Measurements from ENCODE around the gene RUNX1. TPM values are rescaled to one million over a fixed set of nuclear protein-coding genes. Genes with fewer than 3 reads are reported as not detected.

Gene RUNX1
- total and polyA plus RNA-seq, 2 donors (not counting 3 experiments of a cell fraction or from before 2014, with no cell fraction given): 4.6 to 17.9 TPM

DNA sequence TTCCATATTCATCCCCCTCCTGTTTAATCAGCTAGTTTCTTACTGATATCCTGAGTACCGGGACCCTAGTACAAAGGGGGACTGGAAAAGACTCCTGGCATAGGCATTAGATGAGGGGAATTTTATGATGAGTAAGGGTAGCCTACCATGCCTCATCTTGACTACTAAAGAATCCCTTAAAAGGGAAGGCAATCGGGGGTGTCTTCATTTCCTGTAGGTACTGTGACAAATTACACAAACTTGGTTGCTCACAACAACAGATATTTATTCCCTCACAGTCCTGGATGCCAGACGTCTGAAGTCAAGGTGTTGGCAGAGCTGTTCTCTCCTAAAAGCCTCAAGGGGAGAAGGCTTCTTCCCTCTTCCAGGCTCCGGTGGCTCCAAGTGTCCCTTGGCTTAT, 28.9 kb upstream of the RUNX1 start:
- Histone ChIP-seq H3K79me2 (ENCODE audit: control insufficient read depth, insufficient read depth, low read length) (no peaks in the 10 kb centered on the region), H3K27ac (ENCODE audit: insufficient read depth, low read depth, low read length) (no peak overlapping the region), H3K9me3 (replicated peaks; ENCODE audit: control insufficient read depth, insufficient read depth, low read length) (no peaks in the 10 kb centered on the region), H3K9ac (replicated peaks; ENCODE audit: extremely low read depth, insufficient read depth, low read length) (no peak overlapping the region), H3K9me1 (replicated peaks; ENCODE audit: control insufficient read depth, extremely low read depth, insufficient read depth, low read length) (no peaks in the 10 kb centered on the region), H2AFZ (ENCODE audit: low read depth, low read length) (no peak overlapping the region), H3K4me2 (ENCODE audit: insufficient read depth, low read length) (no peak overlapping the region), H3K4me1 (ENCODE audit: control insufficient read depth, extremely low read depth, insufficient read depth, low read length) (peaks cover 10% of the 10 kb centered on the region), H3K36me3 (ENCODE audit: control insufficient read depth in 2 of 2, extremely low read depth in 1 of 2, insufficient read depth in 2 of 2, low read length in 2 of 2) (no peaks in the 10 kb centered on the region), H3K4me3 (replicated peaks in 1 of 3; ENCODE audit: insufficient read depth in 1 of 3, low read depth in 1 of 3, low read length in 3 of 3) (no peak overlapping the region), H3K27me3 (ENCODE audit: control insufficient read depth in 2 of 2, insufficient read depth in 2 of 2, low read length in 2 of 2) (no peaks in the 10 kb centered on the region), H4K20me1 (replicated peaks; ENCODE audit: control insufficient read depth, extremely low read depth, insufficient read depth, low read length) (no peaks in the 10 kb centered on the region)
- dilution Hi-C loops (cut with MboI; ENCODE audit: extremely low pct_ligation_motif_present, low sequenced_read_pairs) (no loop called here), intact Hi-C loops (cut with micrococcal nuclease) (no loop called here)
- no peak for FAIRE-seq
- TF ChIP-seq, protein P1, sequence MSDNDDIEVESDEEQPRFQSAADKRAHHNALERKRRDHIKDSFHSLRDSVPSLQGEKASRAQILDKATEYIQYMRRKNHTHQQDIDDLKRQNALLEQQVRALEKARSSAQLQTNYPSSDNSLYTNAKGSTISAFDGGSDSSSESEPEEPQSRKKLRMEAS (IDR thresholded peaks at IDR 0.05; ENCODE audit: insufficient read depth, insufficient read length): no peak
- TF ChIP-seq JUN (IDR thresholded peaks at IDR 0.05; ENCODE audit: borderline replicate concordance, insufficient read depth, insufficient read length, low read depth): no peak
- TF ChIP-seq POLR2AphosphoS5 (IDR thresholded peaks at IDR 0.05; ENCODE audit: insufficient read depth, low read depth, low read length): no peak
- TF ChIP-seq GATA2 (IDR thresholded peaks at IDR 0.05; ENCODE audit: insufficient read depth, insufficient read length, low read depth, low read length): no peak
- TF ChIP-seq POLR2A (IDR thresholded peaks at IDR 0.05; ENCODE audit: low read depth, low read length): no peak
- no peak for TF ChIP-seq MYC (IDR thresholded peaks at IDR 0.05; ENCODE audit: low read depth, low read length)
- TF ChIP-seq FOS (IDR thresholded peaks at IDR 0.05; ENCODE audit: borderline replicate concordance, insufficient read depth, low read length): no peak
- TF ChIP-seq EZH2 (IDR thresholded peaks at IDR 0.05; ENCODE audit: borderline replicate concordance, low read depth, low read length, severe bottlenecking): no peak
- TF ChIP-seq, protein P2, sequence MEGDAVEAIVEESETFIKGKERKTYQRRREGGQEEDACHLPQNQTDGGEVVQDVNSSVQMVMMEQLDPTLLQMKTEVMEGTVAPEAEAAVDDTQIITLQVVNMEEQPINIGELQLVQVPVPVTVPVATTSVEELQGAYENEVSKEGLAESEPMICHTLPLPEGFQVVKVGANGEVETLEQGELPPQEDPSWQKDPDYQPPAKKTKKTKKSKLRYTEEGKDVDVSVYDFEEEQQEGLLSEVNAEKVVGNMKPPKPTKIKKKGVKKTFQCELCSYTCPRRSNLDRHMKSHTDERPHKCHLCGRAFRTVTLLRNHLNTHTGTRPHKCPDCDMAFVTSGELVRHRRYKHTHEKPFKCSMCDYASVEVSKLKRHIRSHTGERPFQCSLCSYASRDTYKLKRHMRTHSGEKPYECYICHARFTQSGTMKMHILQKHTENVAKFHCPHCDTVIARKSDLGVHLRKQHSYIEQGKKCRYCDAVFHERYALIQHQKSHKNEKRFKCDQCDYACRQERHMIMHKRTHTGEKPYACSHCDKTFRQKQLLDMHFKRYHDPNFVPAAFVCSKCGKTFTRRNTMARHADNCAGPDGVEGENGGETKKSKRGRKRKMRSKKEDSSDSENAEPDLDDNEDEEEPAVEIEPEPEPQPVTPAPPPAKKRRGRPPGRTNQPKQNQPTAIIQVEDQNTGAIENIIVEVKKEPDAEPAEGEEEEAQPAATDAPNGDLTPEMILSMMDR (IDR thresholded peaks at IDR 0.05; ENCODE audit: extremely low read depth in 1 of 2, insufficient read depth in 1 of 2, low read depth in 1 of 2, low read length in 2 of 2): no peak
- POLR2A ChIA-PET: no interaction called here
- CTCF ChIA-PET: no interaction called here
- DNase-seq (ENCODE audit: low read depth, low spot score): no peak
- BruUV-seq (replicated peaks): no TSS peak

All from endothelial cell of umbilical vein (primary cell).